H1 (cell line): ENCODE data around the gene EZH1. TPM values are rescaled to one million over a fixed set of nuclear protein-coding genes. Genes with fewer than 3 reads are reported as not detected.

Experiments
- ATF2 ChIP-seq: IDR thresholded peaks from 2 replicates; pipeline ENCODE4 v1.6.1; 2012; ENCODE audit warnings: low read length, inconsistent platforms
- BACH1 ChIP-seq: IDR thresholded peaks from 2 replicates; pipeline ENCODE4 v1.6.1; 2012; ENCODE audit warnings: low read length, improper control_type of control experiment
- BCL11A ChIP-seq, 2 experiments: IDR thresholded peaks; one replicate each; pipeline ENCODE4 v1.6.1; 2011; ENCODE audit warnings: low read depth in 2 of 2, low read length in 2 of 2, mild to moderate bottlenecking in 2 of 2
- CEBPB ChIP-seq: IDR thresholded peaks from 2 replicates; pipeline ENCODE4 v1.6.1; 2012; ENCODE audit warnings: low read depth, low read length
- CHD2 ChIP-seq: IDR thresholded peaks from 2 replicates; pipeline ENCODE4 v1.6.1; 2012; ENCODE audit warnings: low read length, improper control_type of control experiment
- CTBP2 ChIP-seq: IDR thresholded peaks from 2 replicates; pipeline ENCODE4 v1.7.0; 2011; ENCODE audit warnings: borderline replicate concordance, mild to moderate bottlenecking, moderate library complexity, mixed read lengths, low read length; ENCODE audit not compliant: insufficient read depth, insufficient read length
- CTCF ChIP-seq, 3 experiments: IDR thresholded peaks; 1 replicate in 2 of 3; 2 replicates in 1 of 3; pipeline versions ENCODE4 v1.5.1 to v1.6.1; 2011; ENCODE audit warnings: low read length in 3 of 3, mild to moderate bottlenecking in 3 of 3, inconsistent platforms in 2 of 3, low read depth in 1 of 3, moderate library complexity in 1 of 3; ENCODE audit not compliant: insufficient read depth in 1 of 3; ENCODE audit errors: control extremely low read depth in 1 of 3
- EGR1 ChIP-seq: IDR thresholded peaks from 2 replicates; pipeline ENCODE4 v1.6.1; 2011; ENCODE audit warnings: low read depth, low read length, borderline replicate concordance
- EZH2 ChIP-seq: fragments of 200-600 bp; sonication (generic); IDR thresholded peaks from 2 replicates; pipeline ENCODE4 v1.7.1; 2012; ENCODE audit warnings: low read depth, mild to moderate bottlenecking, moderate library complexity, low read length, inconsistent platforms; ENCODE audit not compliant: severe bottlenecking
- JUND ChIP-seq: IDR thresholded peaks from 2 replicates; pipeline ENCODE4 v1.6.1; 2011; ENCODE audit warnings: mild to moderate bottlenecking, improper control_type of control experiment, low read length
- POU5F1 ChIP-seq: IDR thresholded peaks from 2 replicates; pipeline ENCODE4 v1.6.1; 2011; ENCODE audit warnings: low read depth, mild to moderate bottlenecking, low read length, moderate library complexity
- RAD21 ChIP-seq, 2 experiments: IDR thresholded peaks in 1 of 2; conservative IDR thresholded peaks in 1 of 2; 2 replicates each; pipeline ENCODE4 v1.6.1; 2011; ENCODE audit warnings: low read depth in 2 of 2, low read length in 2 of 2, improper control_type of control experiment in 1 of 2, inconsistent platforms in 1 of 2, mild to moderate bottlenecking in 1 of 2, moderate library complexity in 1 of 2
- RXRA ChIP-seq: IDR thresholded peaks from 2 replicates; pipeline ENCODE4 v1.6.1; 2011; ENCODE audit warnings: low read depth, mild to moderate bottlenecking, low read length, moderate library complexity; ENCODE audit not compliant: insufficient read depth
- SIN3A ChIP-seq, 2 experiments: IDR thresholded peaks in 1 of 2; conservative IDR thresholded peaks in 1 of 2; 2 replicates each; pipeline ENCODE4 v1.6.1; 2011 to 2012; ENCODE audit warnings: low read length in 2 of 2, improper control_type of control experiment in 1 of 2, low read depth in 1 of 2, mild to moderate bottlenecking in 1 of 2
- TBP ChIP-seq: IDR thresholded peaks from 2 replicates; pipeline ENCODE4 v1.6.1; 2011; ENCODE audit warnings: low read depth, low read length, improper control_type of control experiment
- TEAD4 ChIP-seq: IDR thresholded peaks from 2 replicates; pipeline ENCODE4 v1.6.1; 2012; ENCODE audit warnings: low read depth, low read length, inconsistent platforms, mixed read lengths
- USF2 ChIP-seq: IDR thresholded peaks from 2 replicates; pipeline ENCODE4 v1.6.1; 2011; ENCODE audit warnings: low read length, improper control_type of control experiment
- polyA plus RNA-seq, 7 experiments: library from polyadenylated mRNA; depleted of rRNA in 3 of 7; stranded (reverse) in 5 of 7; unstranded in 2 of 7; fragments of >200 nt in 5 of 7; fragments of 200-250 nt in 2 of 7; gene quantifications; 1 replicate in 5 of 7; 2 replicates in 1 of 7; 4 replicates in 1 of 7; pipeline versions ENCODE4 v1.2.1 to v1.2.3, GENCODE V29; 2011 to 2013; ENCODE audit warnings: missing spikeins in 2 of 7, mixed read lengths in 2 of 7
- total RNA-seq: library from RNA; stranded (reverse); fragmentation: NEBNext Ultra II Directional; extraction: Animal tissue kit (Norgen Biotek cat#: 25700); gene quantifications from 2 replicates; pipeline ENCODE4 v1.2.1, GENCODE V29; 2021

Gene EZH1
- total and polyA plus RNA-seq, 2 of the 8 experiments (the other 6 are each of a cell fraction or from before 2014, with no cell fraction given) = 17.4 to 20.8 TPM

GRCh38 chr17:42679492-42680330 is 65.1 kb downstream of the EZH1 start (continued):
- TF ChIP-seq USF2 (no peak), ATF2 (0 out of 2 replicates have a peak, but pooled peaks have one; percentile 45), JUND (no peak), CTBP2 (peak; percentile 77), TBP (peak; percentile 54; the same call in 1 of the 2 replicates), RAD21 (IDR thresholded peaks at IDR 0.05 in 1 of 2, conservative IDR thresholded peaks at IDR 0.05 in 1 of 2; ENCODE audit: low read depth in 2 of 2, low read length in 2 of 2) (peak; percentile 47 to 67), SIN3A (conservative IDR thresholded peaks at IDR 0.05 in 1 of 2, IDR thresholded peaks at IDR 0.05 in 1 of 2; ENCODE audit: low read depth in 1 of 2, low read length in 2 of 2) (peak in 1 of 2 experiments; percentile 83; a peak in 2 of 4 replicates), EGR1 (peak; percentile 62), BCL11A (IDR thresholded peaks at IDR 0.05; ENCODE audit: low read depth in 2 of 2, low read length in 2 of 2) (no peak), CHD2 (0 out of 2 replicates have a peak, but pooled peaks have one; percentile 40), TEAD4 (no peak), CTCF (IDR thresholded peaks at IDR 0.05; ENCODE audit: control extremely low read depth in 1 of 3, insufficient read depth in 1 of 3, low read depth in 1 of 3, low read length in 3 of 3) (peak; percentile 81 to 97 (median 88)), POU5F1 (no peak), EZH2 (peak; percentile 52), RXRA (no peak), BACH1 (peak; percentile 47; the same call in 1 of the 2 replicates), CEBPB (peak; percentile 5; the same call in 1 of the 2 replicates)
